DMS53 treated with DMSO at 0.1 percent for 48 hours (cell line): ENCODE data around the gene AGBL4.

Experiments used
- DNase-seq: peaks from one replicate; lab custom pipeline; 2025; ENCODE audit not compliant: unreplicated experiment; lab: John Stamatoyannopoulos, UW

Gene AGBL4

GRCh38 chr1:48568501-48568900, 1455.3 kb downstream of the AGBL4 start:
- DNase-seq: no peak

- DNase-seq: no peak
These were observed 1457.3 kb downstream of the AGBL4 start for GRCh38 chr1:48566492-48566891.

- no peak for DNase-seq
These were observed 1460.7 kb downstream of the AGBL4 start for GRCh38 chr1:48563021-48563420.

- DNase-seq: no peak
These were observed 1462.3 kb downstream of the AGBL4 start for GRCh38 chr1:48561444-48561843.

GRCh38 chr1:48560577-48560976, 1463.2 kb downstream of the AGBL4 start:
- DNase-seq: no peak

- DNase-seq: no peak
These were observed 1463.6 kb downstream of the AGBL4 start for GRCh38 chr1:48560116-48560515.

GRCh38 chr1:48558366-48558765, 1465.4 kb downstream of the AGBL4 start:
- DNase-seq: no peak

- DNase-seq: no peak
These were observed 1467.4 kb downstream of the AGBL4 start for GRCh38 chr1:48556186-48556850.

- DNase-seq: no peak
These were observed 1468.5 kb downstream of the AGBL4 start for GRCh38 chr1:48555271-48555670.

- no peak for DNase-seq
These were observed 1470.7 kb downstream of the AGBL4 start for GRCh38 chr1:48552903-48553606.

- DNase-seq: peak; percentile 43
These were observed 1471.3 kb downstream of the AGBL4 start for GRCh38 chr1:48552420-48552819.

- DNase-seq: no peak
These were observed 1474.8 kb downstream of the AGBL4 start for GRCh38 chr1:48548985-48549384.

- no peak for DNase-seq
These were observed 1476.1 kb downstream of the AGBL4 start for GRCh38 chr1:48547561-48548220.

GRCh38 chr1:48543854-48544253, 1479.9 kb downstream of the AGBL4 start:
- DNase-seq: no peak

- no peak for DNase-seq
These were observed 1483.2 kb downstream of the AGBL4 start for GRCh38 chr1:48540587-48540986.

GRCh38 chr1:48536477-48536876, 1487.3 kb downstream of the AGBL4 start:
- peak; percentile 95 for DNase-seq

- no peak for DNase-seq
These were observed 1490.8 kb downstream of the AGBL4 start for GRCh38 chr1:48532976-48533375.

GRCh38 chr1:48530727-48531351, 1492.9 kb downstream of the AGBL4 start:
- DNase-seq: peak; percentile 92

- DNase-seq: no peak
These were observed 1496.7 kb downstream of the AGBL4 start for GRCh38 chr1:48527051-48527450.

- DNase-seq: peak; percentile 79
These were observed 1497.6 kb downstream of the AGBL4 start for GRCh38 chr1:48526008-48526710.

- DNase-seq: no peak
These were observed 1498.8 kb downstream of the AGBL4 start for GRCh38 chr1:48524892-48525467.
